T-helper 1 cell treated with Interleukin-12 subunit alpha and Interleukin-12 subunit beta and Interleukin-4 antibody, amounts not matched to agents 30 ng/mL and 1 ng/mL, for 36 hours (primary cell): Measurements from ENCODE around the gene RRP8. TPM values are rescaled to one million over a fixed set of nuclear protein-coding genes. Genes with fewer than 3 reads are reported as not detected.

ENCODE experiments used
- intact Hi-C: fragments of 100-400 bp; cut with micrococcal nuclease; formaldehyde crosslinking; loops from one replicate; pipeline ENCODE4 v1.15.1; 2024
- total RNA-seq: library from RNA; stranded (reverse); gene quantifications from 2 replicates; pipeline ENCODE4 v1.2.3, GENCODE V29; 2022

The RRP8 gene
- total RNA-seq, 1 donor from 2014 or later: 28.2 TPM

DNA sequence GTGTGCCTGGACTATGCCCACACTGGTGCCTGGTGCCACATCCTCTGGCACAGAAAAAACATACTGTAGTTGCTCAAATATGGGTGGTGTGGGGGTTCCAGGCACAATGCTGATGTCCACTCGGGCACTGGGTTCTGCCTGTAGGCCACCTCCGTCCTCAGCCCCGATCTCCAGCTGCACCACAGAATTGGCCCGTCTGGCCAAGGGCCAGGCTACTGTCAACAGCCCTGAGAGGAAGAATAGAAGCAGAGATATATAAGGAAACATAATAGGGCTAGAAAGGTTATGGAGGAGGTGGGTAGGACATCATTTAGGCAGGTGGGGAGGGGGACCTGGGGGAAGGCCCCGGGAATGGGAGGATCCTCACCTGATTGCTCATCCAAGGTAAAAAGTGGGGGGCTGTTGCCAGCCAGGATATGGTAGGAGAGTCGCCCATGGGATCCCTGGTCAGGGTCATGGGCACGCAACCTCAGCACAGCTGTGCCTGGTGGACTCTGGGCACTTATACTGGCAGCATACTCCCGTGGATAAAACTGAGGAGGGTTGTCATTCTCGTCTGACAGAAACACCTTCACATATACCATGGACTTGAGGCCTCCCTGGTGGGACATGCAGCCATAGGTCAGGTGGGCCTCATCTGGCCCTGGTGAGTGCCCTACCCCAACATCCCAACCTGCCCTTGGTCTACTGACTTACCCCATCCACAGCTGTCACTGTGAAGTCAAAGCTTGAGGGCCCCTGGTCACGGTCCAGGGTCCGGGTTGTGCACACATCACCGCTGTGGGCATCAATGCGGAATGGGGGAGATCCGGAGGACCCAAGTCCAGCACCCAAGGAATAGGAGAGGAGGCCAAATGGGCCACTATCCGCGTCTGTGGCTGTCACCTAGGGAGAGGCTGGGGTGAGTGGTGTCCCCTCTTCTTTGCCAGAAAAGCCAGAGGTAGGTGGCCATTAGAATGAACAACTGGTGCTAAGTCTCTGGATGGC lies 30.3 kb upstream of the RRP8 start:
- intact Hi-C loops: no loop called here

DNA sequence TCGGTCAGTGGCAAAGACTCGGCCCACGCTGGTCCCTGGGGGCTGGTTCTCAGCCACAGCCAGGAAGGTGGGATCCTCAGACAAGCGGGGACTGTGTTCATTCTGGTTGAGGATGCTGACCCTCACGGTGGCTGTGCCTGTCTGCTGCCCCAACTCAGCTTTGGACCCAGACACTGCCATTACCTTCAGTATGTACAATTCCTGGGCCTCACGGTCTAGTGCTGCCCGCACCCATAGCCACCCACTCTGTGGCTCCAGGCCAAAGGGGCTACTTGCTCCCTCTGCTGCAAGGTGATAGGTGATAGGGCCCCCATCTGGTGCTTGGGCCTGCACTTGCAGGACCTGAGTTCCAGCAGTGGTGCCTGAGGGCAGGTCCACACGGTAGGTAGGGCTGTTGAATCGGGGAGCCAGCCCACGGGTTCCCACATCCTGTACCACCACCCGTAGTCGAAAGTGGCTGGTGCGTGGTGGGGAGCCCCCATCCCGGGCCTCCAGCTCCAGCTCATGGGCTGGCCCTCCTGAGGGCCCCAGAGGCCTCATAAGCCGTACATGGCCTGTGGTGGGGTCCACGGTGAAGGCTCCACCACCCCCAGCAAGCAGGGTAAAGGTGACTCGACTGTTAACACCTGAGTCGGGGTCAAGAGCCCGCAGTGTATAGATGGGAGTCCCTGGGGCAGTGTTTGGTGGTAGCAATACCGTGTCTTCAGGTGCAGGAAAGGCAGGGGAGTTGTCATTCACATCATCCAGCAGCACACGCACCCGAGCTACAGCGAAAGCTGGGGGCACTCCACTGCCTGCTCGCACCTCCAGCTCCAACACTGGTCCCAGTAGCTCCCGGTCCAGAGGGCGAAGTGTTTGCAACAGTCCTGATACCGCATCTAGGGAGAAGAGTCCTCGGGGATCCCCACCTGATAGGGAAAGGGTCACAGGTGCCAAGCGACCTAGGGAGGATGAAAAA lies 29.0 kb upstream of the RRP8 start:
- intact Hi-C loops: no loop called here

DNA sequence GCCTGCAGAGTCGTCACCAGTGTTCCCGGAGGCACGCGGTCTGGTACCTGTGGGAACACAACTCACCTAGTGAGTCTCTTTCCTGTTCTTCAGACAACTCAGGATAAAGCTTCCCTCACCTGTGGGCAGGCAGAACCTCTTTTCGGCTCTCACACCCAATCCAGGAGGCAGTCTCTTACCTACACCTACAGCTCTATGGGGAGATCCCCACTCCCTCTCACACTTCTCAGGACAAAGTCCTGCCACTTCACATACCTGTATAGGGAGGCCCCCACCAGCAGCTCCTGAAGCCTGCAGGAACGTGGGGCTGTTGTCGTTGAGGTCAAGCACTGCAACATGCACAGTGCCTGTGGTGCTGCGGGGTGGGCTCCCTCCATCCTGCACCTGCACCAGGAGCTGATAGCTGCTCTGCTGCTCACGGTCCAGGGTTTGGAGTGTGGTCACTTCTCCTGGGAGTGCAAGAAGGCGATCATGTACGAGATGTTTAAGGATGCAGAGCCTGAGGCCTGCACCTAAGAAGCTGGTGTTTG lies 28.0 kb upstream of the RRP8 start:
- intact Hi-C loops: no loop called here

DNA sequence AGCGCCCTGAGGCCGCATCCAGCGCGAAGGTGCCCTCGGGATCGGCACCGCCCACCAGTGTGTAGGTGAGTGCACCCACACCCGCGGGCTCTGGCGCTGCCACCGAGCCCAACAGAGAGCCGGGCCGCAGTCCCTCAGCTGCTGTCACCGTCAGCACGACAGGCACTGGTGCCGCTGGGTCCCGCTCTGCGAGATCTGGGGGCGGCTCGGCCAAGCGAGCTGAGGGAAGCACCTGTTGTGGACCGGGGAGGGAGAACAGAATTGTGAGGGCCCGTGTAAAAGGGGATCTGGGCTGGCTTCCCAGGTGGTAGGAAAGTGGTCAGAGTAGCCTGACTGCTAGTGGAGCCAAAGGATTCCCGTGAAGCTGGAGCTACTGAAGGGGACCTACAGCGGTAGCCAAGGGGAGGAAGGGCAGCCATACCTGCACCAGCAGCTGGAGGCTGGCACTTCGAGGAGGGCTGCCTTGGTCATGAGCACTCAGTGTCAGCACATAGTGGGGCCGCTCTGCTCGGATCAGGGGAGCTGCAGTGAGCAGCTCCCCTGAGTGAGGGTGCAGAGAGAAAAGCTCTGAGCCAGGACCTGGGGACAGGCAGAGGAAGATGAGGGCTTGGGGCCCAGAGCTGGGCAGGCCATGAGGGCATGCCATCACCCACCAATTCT lies 27.3 kb upstream of the RRP8 start:
- intact Hi-C loops: no loop called here

DNA sequence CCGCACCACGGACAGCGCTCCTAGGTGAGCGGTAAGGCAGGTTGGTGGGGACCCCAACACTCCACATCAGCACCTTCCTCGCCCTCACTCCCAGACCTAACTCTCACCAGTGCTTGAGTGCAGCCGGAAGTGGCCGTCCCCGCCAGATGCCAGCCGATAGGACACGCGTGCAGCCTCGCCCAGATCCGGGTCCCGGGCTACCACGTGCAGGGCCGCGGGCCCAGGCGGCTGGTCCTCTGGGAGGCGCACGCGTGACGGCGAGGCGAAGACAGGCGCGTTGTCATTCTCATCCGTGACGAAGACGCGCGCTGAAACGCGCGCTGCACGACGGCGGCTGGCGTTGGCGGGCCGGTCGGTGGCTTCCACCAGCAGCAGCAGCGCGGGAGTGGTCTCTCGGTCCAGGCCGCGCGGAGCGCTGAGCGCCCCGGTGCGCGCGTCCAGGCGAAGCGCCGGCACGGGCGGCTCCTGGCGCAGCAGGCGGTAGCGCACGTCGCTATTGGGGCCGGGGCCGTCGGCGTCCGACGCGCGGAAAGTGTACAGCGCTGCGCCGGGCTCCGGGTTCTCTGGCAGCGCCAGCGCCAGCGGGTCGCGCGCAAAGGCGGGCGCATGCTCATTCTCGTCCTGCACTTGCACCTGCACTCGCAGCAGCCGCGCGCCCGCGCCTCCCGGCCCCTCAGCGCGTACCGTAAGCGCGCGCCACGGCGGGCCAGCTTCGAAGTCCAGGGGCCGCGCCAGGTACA lies 26.6 kb upstream of the RRP8 start:
- intact Hi-C loops: no loop called here

DNA sequence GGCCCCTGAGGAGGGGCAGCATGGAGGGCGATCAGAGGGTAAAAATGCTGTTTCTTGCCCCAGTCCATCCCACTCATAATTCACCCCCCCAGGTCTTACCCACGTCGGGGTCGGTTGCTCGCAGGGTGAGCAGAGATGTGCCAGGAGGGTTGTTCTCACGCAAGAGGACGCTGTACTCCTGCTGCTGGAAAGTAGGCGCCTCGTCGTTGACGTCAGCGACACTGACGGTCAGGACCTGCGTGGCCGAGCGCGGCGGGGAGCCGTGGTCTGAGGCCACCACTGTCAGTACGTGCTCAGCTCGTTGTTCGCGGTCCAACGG lies 26.1 kb upstream of the RRP8 start:
- intact Hi-C loops: no loop called here

DNA sequence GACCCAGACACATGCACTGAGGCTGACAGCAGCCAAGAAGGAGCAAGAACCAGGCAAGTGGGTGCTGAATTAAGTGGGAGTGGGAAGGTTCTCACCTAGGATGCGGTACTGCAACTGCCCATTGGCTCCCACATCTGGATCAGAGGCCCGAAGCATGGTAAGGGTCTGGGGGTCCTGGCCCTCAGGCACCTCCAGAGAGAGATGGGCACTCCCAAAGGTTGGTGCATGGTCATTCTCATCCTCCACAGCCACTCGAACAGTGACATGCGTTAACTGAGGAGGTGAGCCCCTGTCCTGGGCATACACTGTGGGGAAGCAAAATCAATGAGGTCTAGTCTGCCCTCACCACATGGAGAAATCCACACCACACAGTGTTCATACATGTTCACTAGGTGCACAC lies 25.1 kb upstream of the RRP8 start:
- intact Hi-C loops: no loop called here

DNA sequence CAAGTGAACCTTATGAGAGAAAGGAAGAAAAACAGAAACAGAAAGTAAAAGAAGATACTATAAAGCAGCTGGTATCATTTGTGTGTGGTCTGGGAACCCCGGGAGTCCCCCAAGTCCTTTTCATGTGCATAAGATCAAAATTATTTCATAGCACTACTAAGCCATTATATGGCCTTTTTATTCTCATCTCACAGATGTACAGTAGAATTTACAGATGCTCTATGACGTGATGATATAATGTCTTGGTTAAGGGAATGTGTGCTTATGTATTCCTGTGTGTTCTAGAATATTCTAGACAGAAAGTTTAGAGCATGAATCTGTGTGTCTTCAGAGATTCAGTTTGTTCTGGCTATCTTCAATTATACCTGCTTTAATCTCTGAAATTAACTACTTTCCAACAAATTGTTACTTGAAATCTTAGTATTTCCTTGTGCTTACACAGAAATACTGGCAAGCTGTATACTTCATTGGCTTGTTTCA lies 24.4 kb upstream of the RRP8 start:
- intact Hi-C loops: loop anchor here (1.0 kb wide), 5 partner anchors 9 to 209 kb away; partner anchors contain the start of genes APBB1, MRPL17, TAF10 and TPP1

DNA sequence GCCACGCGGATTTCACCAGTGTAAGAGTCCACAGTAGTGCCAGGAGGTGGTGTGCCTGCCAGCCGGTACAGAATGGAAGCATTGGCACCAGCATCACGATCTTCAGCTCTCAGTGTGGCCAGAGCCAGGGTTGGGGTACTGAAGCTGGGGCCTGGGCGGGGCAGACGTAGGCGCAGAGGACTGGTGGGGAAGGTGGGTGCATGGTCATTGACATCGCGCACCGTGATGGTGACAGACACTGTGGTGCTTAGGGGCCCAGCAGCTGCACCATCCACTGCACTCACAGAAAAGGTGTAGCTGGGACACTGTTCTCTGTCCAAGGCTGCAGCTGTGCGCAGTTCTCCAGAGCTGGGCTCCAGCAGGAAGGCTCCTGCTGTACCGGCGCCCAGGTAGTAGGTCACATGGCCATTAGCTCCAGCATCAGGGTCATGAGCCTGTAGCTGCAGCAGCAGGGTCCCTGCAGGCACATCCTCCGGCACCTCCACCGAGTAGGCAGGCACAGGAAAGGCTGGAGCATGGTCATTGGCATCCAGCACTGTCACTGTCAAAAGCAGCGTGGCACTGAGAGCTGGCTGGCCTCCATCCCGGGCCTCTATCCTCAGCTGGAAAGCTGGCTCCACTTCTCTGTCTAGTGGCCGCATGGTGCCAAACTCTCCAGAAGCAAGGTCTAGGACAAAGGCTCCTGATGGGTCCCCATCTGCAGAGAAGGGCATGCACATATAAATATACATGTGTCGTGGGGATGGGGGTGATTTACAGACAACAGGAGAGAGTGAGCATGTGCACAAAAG lies 23.8 kb upstream of the RRP8 start:
- intact Hi-C loops: loop anchor here (1.0 kb wide), 5 partner anchors 8 to 208 kb away; partner anchors contain the start of genes APBB1, MRPL17, TAF10 and TPP1

DNA sequence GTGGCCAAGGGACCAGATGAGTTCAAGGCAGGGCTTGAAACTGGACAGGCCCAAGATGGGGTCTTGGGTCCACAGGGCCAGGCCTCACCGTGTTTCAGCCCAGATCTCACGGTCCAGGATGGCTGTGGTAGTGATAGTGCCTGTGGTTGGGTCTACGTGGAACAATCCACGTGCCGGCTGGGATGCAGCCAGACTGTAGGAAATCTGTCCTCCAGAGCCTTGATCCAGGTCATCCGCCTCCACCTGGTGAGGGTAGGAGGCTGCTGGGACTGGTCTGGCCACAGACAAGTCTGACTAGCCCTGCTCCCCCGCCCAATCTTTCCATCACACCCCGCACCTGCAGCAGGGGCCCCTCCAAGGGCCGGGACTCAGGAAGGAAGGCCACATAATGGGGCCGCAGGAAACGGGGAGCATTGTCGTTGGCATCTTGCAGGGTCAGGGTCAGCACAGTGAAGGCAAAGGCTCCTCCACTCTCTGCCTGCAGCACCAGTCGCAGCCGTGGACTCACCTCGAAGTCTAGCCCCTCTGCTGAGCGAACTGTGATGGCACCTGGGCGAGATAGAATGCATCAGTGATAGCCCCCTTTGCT lies 22.5 kb upstream of the RRP8 start:
- intact Hi-C loops: no loop called here

DNA sequence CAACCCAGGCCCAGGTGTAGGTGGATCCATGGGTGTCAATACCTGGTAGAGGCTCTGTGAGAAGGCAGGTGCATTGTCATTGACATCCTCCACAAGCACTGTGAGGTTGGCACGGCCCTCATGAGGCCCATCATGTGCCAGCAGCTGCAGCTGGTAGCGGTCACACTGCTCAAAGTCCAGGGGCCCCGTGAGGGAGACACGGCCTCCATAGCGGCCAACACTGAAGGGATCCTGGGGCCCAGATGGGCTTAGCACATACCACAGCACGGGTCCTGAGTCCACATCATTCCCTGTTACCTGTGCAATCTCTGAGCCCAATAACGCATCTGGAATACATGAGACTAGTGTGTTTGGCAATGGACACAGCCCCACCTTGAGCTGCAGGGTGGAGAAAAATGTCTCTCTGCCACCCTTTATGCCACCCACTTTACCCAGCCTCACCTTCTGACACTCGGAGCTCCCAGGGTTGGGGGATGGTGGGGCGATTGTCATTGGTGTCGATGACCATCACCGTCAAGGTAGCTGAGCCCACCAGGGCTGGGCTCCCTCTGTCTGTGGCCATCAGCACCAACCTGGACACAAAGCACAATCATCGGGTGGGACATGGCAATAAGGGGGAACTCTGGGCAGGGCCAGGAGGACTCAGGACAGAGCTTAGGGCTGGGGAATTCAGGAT lies 21.9 kb upstream of the RRP8 start:
- intact Hi-C loops: no loop called here

DNA sequence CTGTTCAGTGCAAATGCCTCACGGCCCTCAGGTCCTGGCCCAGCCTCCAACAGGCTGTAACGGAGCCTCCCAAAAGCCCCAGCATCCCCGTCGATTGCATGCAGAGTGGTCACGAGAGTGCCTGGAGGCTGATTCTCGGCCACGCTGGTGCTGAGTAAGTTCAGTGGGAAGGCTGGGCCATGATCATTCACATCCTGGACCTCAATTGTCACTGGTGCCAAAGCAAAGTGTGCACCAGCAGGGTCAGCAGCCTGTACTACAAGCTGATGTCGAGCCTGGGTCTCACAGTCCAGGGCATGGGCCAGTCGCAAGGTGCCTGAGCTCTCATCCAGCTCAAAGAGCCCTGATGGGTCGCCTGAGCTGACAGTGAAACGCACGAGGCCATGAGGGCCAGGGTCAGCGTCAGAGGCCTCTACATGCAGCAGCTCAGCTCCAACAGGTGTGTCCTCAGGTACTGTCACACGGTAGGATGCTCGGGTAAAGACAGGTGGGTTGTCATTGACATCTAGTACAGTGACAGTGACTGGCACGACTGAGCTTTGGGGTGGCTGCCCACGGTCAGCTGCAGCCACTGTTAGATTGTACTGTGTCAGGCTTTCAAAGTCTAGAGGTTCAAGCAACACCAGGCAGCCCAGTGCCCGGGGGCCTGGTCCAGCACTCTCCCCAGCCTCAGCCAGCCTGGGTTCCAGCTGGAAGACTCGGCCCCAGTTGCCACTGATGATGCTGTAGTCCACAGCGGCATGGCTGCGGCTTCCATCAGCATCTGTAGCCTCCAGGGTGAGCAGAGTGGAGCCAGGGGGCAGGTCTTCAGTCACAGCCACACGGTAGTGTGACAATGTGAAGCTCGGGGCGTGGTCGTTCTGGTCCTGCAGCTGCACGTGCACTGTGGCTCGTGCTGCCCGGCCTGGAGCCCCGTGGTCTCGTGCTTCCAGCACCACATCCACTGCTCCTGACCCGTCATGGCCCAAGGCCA lies 20.3 kb upstream of the RRP8 start:
- intact Hi-C loops: no loop called here

DNA sequence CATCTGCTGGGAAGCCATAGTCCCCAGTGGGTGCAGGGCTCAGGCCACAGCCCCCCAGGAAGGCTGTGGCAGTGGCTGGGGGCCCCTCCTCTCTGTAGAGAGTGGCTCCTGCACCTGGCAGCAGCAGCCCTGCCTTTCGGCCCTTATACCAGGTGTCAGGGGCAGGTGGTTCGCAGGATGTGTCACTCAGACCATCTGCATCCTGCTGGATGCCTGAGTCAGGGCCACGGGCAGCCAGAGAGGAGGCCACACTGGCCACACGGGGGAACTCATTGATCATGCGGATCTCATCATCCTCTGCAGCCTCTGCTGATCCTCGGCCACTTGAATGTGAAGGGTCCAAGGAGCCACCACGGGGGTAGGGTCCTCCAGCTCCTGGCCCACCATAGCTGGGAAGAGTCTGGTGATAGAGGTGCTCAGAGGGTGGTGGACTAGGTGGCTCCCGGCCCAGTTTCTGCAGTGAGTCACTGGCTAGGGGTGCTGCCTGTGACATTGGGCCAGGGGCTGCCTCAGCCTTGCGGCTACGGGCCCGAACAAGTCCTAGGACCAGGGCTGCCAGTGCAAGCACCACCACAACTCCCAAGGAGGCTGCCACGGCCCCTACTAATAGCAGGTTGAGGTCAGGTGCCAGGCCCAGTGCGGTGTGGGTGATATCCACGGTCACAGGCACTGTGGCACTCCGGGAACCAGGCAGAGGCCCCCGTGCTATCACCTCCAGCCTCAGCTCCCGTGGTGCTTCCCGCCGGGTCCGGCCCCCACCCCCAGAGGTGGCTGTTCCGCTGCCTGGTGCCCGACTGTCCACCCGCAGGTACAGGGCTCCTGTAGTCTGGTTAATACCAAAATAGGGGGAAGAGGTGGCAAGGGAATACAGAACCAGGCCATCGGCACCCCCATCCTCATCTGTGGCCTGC lies 19.1 kb upstream of the RRP8 start:
- intact Hi-C loops: no loop called here

DNA sequence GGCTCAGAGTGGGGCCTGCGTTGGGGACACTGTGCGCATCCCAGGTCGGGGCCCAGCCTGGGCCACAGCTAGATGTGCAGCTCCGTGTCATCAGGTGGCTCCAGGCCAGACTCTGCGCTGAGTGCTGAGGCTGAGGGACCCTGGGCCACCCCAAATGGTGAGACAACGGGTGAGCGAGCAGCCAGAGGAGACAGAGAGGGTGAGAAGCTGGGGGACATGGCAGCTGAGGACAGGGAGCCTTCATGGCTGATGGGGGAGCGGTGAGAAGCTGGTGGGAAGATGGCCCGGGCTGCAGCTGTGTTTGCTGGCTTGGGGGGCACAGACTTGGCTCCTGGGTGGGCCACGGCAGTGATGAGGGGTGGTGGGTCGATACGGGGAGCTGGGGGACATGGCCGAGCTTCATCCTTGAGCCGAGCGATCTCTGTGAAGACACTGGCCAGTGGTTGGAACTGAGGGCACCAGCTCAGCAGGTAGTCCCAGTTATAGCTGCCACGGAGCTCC lies 18.3 kb upstream of the RRP8 start:
- intact Hi-C loops: no loop called here

DNA sequence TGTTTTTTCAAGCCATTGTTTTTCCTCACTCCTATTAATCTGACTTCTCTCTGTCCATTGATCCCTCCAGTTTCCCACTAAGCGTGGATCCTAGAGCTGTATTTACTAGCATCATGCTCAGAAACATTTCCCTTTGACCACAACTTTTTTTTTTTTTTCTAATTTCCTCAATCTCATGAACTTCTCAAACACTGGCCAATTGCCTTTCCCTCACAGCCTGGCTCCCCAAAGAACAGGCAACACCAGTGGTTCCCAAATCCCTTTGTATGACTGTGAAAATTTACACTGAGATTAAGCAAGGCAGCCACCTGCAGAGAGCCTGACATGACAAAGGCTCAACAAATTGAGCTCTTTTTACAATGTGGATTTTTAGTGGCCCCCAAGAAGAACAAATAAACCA lies 17.2 kb upstream of the RRP8 start:
- intact Hi-C loops: no loop called here
